Hepatocyte (in vitro differentiated cells): Measurements from ENCODE around the gene CNR2. TPM values are rescaled to one million over a fixed set of nuclear protein-coding genes. Genes with fewer than 3 reads are reported as not detected.

Experiments
- DNase-seq: peaks from one replicate; pipeline ENCODE4 v3.0.0-alpha.2; 2016; ENCODE audit warnings: low spot score
- H2AFZ ChIP-seq: fragments of 200-600 bp; sonication (generic); 2 replicates; pipeline ENCODE4 v1.6.0; 2016; ENCODE audit warnings: antibody characterized with exemption, mild to moderate bottlenecking
- H3K27ac ChIP-seq: fragments of 200-600 bp; sonication (generic); 2 replicates; pipeline ENCODE4 v1.5.1; 2016; ENCODE audit warnings: mild to moderate bottlenecking
- H3K27me3 ChIP-seq: fragments of 200-600 bp; sonication (generic); 2 replicates; pipeline ENCODE4 v1.6.1; 2016
- H3K36me3 ChIP-seq: fragments of 200-600 bp; sonication (generic); replicated peaks from 2 replicates; pipeline ENCODE4 v1.5.1; 2016; ENCODE audit warnings: low read depth; ENCODE audit not compliant: insufficient read depth
- H3K4me1 ChIP-seq: fragments of 200-600 bp; sonication (generic); 2 replicates; pipeline ENCODE4 v1.5.1; 2016; ENCODE audit warnings: mild to moderate bottlenecking, moderate library complexity; ENCODE audit not compliant: insufficient read depth
- H3K4me2 ChIP-seq: fragments of 200-600 bp; sonication (generic); 2 replicates; pipeline ENCODE4 v1.6.0; 2016
- H3K4me3 ChIP-seq: fragments of 200-600 bp; sonication (generic); 2 replicates; pipeline ENCODE4 v1.5.1; 2016; ENCODE audit warnings: mild to moderate bottlenecking
- H3K79me2 ChIP-seq: fragments of 200-600 bp; sonication (generic); 2 replicates; pipeline ENCODE4 v1.6.0; 2017; ENCODE audit warnings: mild to moderate bottlenecking
- H3K9me2 ChIP-seq: fragments of 200-600 bp; sonication (generic); replicated peaks from 2 replicates; pipeline ENCODE4 v1.6.0; 2017; ENCODE audit warnings: mild to moderate bottlenecking; ENCODE audit not compliant: insufficient read depth
- H3K9me3 ChIP-seq: fragments of 200-600 bp; sonication (generic); 2 replicates; pipeline ENCODE4 v1.5.1; 2016; ENCODE audit warnings: low read depth, mild to moderate bottlenecking
- H4K20me1 ChIP-seq: fragments of 200-600 bp; sonication (generic); 2 replicates; pipeline ENCODE4 v1.6.0; 2016; ENCODE audit warnings: mild to moderate bottlenecking; ENCODE audit not compliant: insufficient read depth, poor library complexity, severe bottlenecking
- EZH2 ChIP-seq: fragments of 200-600 bp; sonication (generic); IDR thresholded peaks from 2 replicates; pipeline ENCODE4 v1.6.1; 2016; ENCODE audit warnings: antibody characterized with exemption, mild to moderate bottlenecking, borderline replicate concordance
- EZH2phosphoT487 ChIP-seq: fragments of 200-600 bp; sonication (generic); IDR thresholded peaks from one replicate; pipeline ENCODE4 v1.6.1; 2018; ENCODE audit warnings: antibody characterized with exemption, mild to moderate bottlenecking, low read depth, moderate library complexity; ENCODE audit not compliant: unreplicated experiment, severe bottlenecking
- WGBS: methylation state at CpG from one replicate; pipeline ENCODE4 v1.1.6; 2016; ENCODE audit warnings: low lambda C conversion rate; ENCODE audit errors: missing lambda C conversion rate; 5-methylcytosine and 5-hydroxymethylcytosine counted together
- polyA plus RNA-seq: library from polyadenylated mRNA; unstranded; fragments of >200 nt; fragmentation: Nextera tagmentation; extraction: Ambion mirVana; gene quantifications from 2 replicates; pipeline ENCODE4 v1.2.1, GENCODE V29; 2016
- total RNA-seq: library from RNA; depleted of rRNA; stranded (reverse); fragments of >200 nt; gene quantifications from 2 replicates; pipeline ENCODE4 v1.2.3, GENCODE V29; 2014
- TF ChIP-seq, protein P1 (sequence below): fragments of 200-600 bp; sonication (generic); IDR thresholded peaks from 2 replicates; pipeline ENCODE4 v1.5.1; 2016; ENCODE audit warnings: antibody characterized with exemption, mild to moderate bottlenecking; ENCODE audit not compliant: poor library complexity

Gene CNR2
- total and polyA plus RNA-seq, 2 experiments from 2014 or later = not detected

DNA sequence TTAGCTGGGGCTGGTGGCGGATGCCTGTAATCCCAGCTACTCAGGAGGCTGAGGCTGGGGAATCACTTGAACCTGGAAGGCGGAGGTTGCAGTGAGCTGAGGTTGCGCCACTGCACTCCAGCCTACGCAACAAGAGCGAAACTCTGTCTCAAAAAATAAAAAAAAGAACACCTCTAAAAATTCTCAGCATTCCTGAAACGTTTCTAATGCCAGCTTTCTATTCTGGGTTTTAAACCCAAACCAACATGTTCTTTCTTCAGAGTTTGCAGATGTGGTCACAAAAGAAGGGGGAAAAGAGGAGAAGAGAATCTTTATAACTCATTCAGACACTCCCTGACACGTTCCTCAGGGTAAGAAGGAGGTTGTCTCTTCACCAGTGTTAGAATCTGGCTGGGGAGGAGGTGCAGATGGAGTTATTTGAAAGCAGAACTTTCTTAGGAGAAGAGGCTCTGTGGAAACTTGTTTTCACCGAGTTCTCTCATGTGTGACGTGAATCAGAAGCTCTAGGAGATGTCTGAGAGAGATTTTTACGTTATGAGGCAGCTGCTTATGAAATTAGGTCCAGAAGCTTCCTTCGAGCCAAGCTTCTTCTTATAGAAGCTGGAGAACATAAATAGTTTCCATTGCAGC lies 17.8 kb upstream of the CNR2 start:
- Histone ChIP-seq H3K36me3 (no peaks in the 10 kb centered on the region), H3K9me2 (no peaks in the 10 kb centered on the region), H3K9me3 (no peaks in the 10 kb centered on the region), H3K79me2 (no peaks in the 10 kb centered on the region), H3K27ac (peak overlapping the region; percentile 85), H4K20me1 (no peaks in the 10 kb centered on the region), H2AFZ (no peak overlapping the region), H3K27me3 (no peaks in the 10 kb centered on the region), H3K4me2 (peak overlapping the region; percentile 60), H3K4me3 (no peak overlapping the region), H3K4me1 (no peaks in the 10 kb centered on the region)
- TF ChIP-seq, protein P1, sequence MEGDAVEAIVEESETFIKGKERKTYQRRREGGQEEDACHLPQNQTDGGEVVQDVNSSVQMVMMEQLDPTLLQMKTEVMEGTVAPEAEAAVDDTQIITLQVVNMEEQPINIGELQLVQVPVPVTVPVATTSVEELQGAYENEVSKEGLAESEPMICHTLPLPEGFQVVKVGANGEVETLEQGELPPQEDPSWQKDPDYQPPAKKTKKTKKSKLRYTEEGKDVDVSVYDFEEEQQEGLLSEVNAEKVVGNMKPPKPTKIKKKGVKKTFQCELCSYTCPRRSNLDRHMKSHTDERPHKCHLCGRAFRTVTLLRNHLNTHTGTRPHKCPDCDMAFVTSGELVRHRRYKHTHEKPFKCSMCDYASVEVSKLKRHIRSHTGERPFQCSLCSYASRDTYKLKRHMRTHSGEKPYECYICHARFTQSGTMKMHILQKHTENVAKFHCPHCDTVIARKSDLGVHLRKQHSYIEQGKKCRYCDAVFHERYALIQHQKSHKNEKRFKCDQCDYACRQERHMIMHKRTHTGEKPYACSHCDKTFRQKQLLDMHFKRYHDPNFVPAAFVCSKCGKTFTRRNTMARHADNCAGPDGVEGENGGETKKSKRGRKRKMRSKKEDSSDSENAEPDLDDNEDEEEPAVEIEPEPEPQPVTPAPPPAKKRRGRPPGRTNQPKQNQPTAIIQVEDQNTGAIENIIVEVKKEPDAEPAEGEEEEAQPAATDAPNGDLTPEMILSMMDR = no peak
- TF ChIP-seq EZH2phosphoT487 (no peak), EZH2 (no peak)
- WGBS = 53% methylated on average over 11 of the region's 11 CpGs
- peak; percentile 57 for DNase-seq

DNA sequence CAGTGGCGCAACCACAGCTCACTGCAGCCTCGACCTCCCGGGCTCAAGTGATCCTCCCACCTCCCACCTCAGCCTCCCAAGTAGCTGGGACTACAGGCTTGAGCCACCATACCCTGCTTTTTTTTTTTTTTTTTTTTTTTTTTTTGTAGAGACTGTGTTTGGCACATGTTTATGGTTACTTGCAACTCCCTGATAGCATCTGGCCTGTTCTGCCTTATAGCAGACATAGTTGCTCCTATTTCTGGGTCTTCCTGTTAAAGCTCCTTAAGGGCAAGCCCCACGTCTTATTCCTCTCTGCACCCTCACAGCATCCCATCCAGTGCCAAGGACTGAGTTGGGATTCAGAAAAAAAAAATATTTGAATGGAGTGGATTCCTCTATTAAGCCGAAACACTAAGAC lies 17.1 kb upstream of the CNR2 start:
- Histone ChIP-seq H3K27ac (peak overlapping the region; percentile 85), H3K4me2 (peak overlapping the region; percentile 60), H3K79me2 (no peaks in the 10 kb centered on the region), H3K36me3 (no peaks in the 10 kb centered on the region), H3K27me3 (no peaks in the 10 kb centered on the region), H3K4me1 (no peaks in the 10 kb centered on the region), H3K4me3 (no peak overlapping the region), H4K20me1 (no peaks in the 10 kb centered on the region), H2AFZ (no peak overlapping the region), H3K9me2 (no peaks in the 10 kb centered on the region), H3K9me3 (no peaks in the 10 kb centered on the region)
- TF ChIP-seq EZH2phosphoT487 = no peak
- TF ChIP-seq, protein P1 = no peak
- WGBS = 85% methylated on average over 5 of the region's 5 CpGs
- DNase-seq = no peak

DNA sequence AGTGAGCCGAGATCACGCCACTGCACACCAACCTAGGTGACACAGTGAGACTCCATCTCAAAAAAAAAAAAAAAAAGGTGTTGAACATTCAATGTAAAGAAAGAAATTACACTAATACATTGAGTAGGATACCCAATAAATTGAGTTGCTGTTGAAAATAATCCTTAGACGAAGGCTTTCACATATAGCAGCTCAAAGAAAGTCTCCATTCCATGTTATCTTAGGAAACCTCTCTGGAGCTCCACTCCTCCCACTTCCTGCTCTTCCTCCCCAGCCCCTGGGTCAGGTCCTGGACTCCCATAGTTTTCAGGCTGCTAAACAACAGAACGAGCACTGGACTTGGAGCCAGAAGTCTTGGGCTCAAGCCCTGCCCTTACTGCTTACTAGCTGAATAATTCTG lies 15.6 kb upstream of the CNR2 start:
- Histone ChIP-seq H4K20me1 (no peaks in the 10 kb centered on the region), H3K27ac (no peak overlapping the region), H3K9me3 (no peaks in the 10 kb centered on the region), H3K36me3 (no peaks in the 10 kb centered on the region), H3K79me2 (no peaks in the 10 kb centered on the region), H2AFZ (no peak overlapping the region), H3K4me1 (no peaks in the 10 kb centered on the region), H3K4me2 (no peak overlapping the region), H3K4me3 (no peak overlapping the region), H3K9me2 (no peaks in the 10 kb centered on the region), H3K27me3 (no peaks in the 10 kb centered on the region)
- WGBS = 89% methylated on average over 4 of the region's 4 CpGs
- TF ChIP-seq EZH2phosphoT487 (no peak), EZH2 (no peak)
- TF ChIP-seq, protein P1 = no peak
- DNase-seq = no peak

DNA sequence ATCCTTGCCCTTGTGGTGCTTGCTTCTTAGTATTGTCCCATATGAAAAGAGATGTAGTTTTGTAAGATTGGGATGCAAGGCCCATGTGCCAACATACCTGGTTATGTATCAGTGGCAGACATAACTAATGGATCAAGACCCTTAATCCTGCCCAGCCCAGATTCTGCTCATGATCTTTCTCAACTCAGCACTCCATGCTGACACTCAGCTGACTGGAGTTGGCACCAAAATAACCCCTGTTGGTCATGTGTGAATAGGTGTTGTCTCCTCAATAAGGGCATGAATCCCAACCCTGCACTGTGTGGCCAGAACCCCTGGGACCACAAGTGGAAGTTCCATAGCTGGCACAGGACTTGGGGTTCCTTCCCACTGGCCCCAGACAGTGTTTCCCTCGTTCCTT lies 13.9 kb upstream of the CNR2 start:
- H3K4me2 ChIP-seq = no peak overlapping the region
- no peaks in the 10 kb centered on the region for H3K79me2 ChIP-seq
- no peaks in the 10 kb centered on the region for H3K27me3 ChIP-seq
- H3K4me1 ChIP-seq = no peaks in the 10 kb centered on the region
- no peaks in the 10 kb centered on the region for H4K20me1 ChIP-seq
- no peak overlapping the region for H2AFZ ChIP-seq
- no peaks in the 10 kb centered on the region for H3K9me3 ChIP-seq
- no peak overlapping the region for H3K4me3 ChIP-seq
- H3K9me2 ChIP-seq = no peaks in the 10 kb centered on the region
- 81% methylated on average over 1 of the region's 1 CpG for WGBS
- no peak for DNase-seq
- no peaks in the 10 kb centered on the region for H3K36me3 ChIP-seq
- TF ChIP-seq, protein P1 = no peak
- no peak for TF ChIP-seq EZH2phosphoT487
- TF ChIP-seq EZH2 = no peak
- H3K27ac ChIP-seq = no peak overlapping the region
